ENCODE data around the gene DESI1.

GRCh38 chr22:41574847-41575381 lies 45.9 kb downstream of the DESI1 start:
- TF ChIP-seq CTCF (IDR thresholded peaks at IDR 0.05) (no peak), POLR2A (IDR thresholded peaks at IDR 0.05) (no peak)
